ENCODE data around the gene COBL. TPM values are rescaled to one million over a fixed set of nuclear protein-coding genes. Genes with fewer than 3 reads are reported as not detected.

COBL gene
- polyA plus RNA-seq, 1 donor (not counting 4 experiments of a cell fraction or from before 2014, with no cell fraction given) = 4.5 TPM

- dilution Hi-C loops (cut with MboI; ENCODE audit: extremely low pct_ligation_motif_present, low sequenced_read_pairs) = no loop called here
- H2AFZ ChIP-seq (ENCODE audit: control insufficient read depth, low read length) = no peak overlapping the region
These were observed 334.9 kb downstream of the COBL start for GRCh38 chr7:50981743-50982142.

GRCh38 chr7:50980411-50980810, 336.2 kb downstream of the COBL start:
- FAIRE-seq = no peak
- Histone ChIP-seq H3K9ac (ENCODE audit: control insufficient read depth, extremely low read depth, insufficient read depth, low read length) (no peak overlapping the region), H3K9me1 (ENCODE audit: control insufficient read depth, extremely low read depth, insufficient read depth, low read length) (no peaks in the 10 kb centered on the region), H3K27ac (ENCODE audit: control insufficient read depth, insufficient read depth, low read length) (no peak overlapping the region), H4K20me1 (ENCODE audit: control insufficient read depth, extremely low read depth, insufficient read depth, low read length) (no peaks in the 10 kb centered on the region), H3K36me3 (ENCODE audit: control insufficient read depth in 2 of 2, extremely low read depth in 1 of 2, insufficient read depth in 2 of 2, low read length in 2 of 2) (no peaks in the 10 kb centered on the region), H3K4me2 (ENCODE audit: control insufficient read depth, extremely low read depth, insufficient read depth, low read depth, low read length) (no peak overlapping the region), H3K4me3 (ENCODE audit: control insufficient read depth in 2 of 3, extremely low read depth in 1 of 3, insufficient read depth in 2 of 3, low read depth in 1 of 3, low read length in 3 of 3) (no peak overlapping the region), H3K27me3 (ENCODE audit: control insufficient read depth, extremely low read depth, insufficient read depth, low read length) (peaks cover 3% of the 10 kb centered on the region), H2AFZ (ENCODE audit: control insufficient read depth, low read length) (no peak overlapping the region), H3K4me1 (ENCODE audit: control insufficient read depth, extremely low read depth, insufficient read depth, low read length) (no peaks in the 10 kb centered on the region), H3K9me3 (ENCODE audit: control insufficient read depth, low read depth, low read length) (no peaks in the 10 kb centered on the region), H3K79me2 (ENCODE audit: control insufficient read depth, insufficient read depth, low read length) (no peaks in the 10 kb centered on the region)
- TF ChIP-seq CTCF (optimal IDR thresholded peaks at IDR 0.05 in 1 of 3, IDR thresholded peaks at IDR 0.05 in 1 of 3, conservative IDR thresholded peaks at IDR 0.05 in 1 of 3; ENCODE audit: extremely low read depth in 1 of 3, insufficient read depth in 2 of 3, low read length in 3 of 3) (no peak), EZH2 (IDR thresholded peaks at IDR 0.05; ENCODE audit: low read length) (no peak)
- dilution Hi-C loops (cut with MboI; ENCODE audit: extremely low pct_ligation_motif_present, low sequenced_read_pairs) = no loop called here
- no peak for DNase-seq (ENCODE audit: low read depth, low spot score)

More at GRCh38 chr7:50981743-50982142, 334.9 kb downstream of the COBL start:
- Histone ChIP-seq H3K27ac (ENCODE audit: control insufficient read depth, insufficient read depth, low read length) (no peak overlapping the region), H3K9ac (ENCODE audit: control insufficient read depth, extremely low read depth, insufficient read depth, low read length) (no peak overlapping the region), H3K4me1 (ENCODE audit: control insufficient read depth, extremely low read depth, insufficient read depth, low read length) (no peaks in the 10 kb centered on the region), H3K9me3 (ENCODE audit: control insufficient read depth, low read depth, low read length) (no peaks in the 10 kb centered on the region), H4K20me1 (ENCODE audit: control insufficient read depth, extremely low read depth, insufficient read depth, low read length) (no peaks in the 10 kb centered on the region), H3K79me2 (ENCODE audit: control insufficient read depth, insufficient read depth, low read length) (no peaks in the 10 kb centered on the region), H3K4me3 (ENCODE audit: control insufficient read depth in 2 of 3, extremely low read depth in 1 of 3, insufficient read depth in 2 of 3, low read depth in 1 of 3, low read length in 3 of 3) (no peak overlapping the region), H3K4me2 (ENCODE audit: control insufficient read depth, extremely low read depth, insufficient read depth, low read depth, low read length) (no peak overlapping the region), H3K9me1 (ENCODE audit: control insufficient read depth, extremely low read depth, insufficient read depth, low read length) (no peaks in the 10 kb centered on the region), H3K27me3 (ENCODE audit: control insufficient read depth, extremely low read depth, insufficient read depth, low read length) (peaks cover 3% of the 10 kb centered on the region), H3K36me3 (ENCODE audit: control insufficient read depth in 2 of 2, extremely low read depth in 1 of 2, insufficient read depth in 2 of 2, low read length in 2 of 2) (no peaks in the 10 kb centered on the region)
- FAIRE-seq (no peak), DNase-seq (ENCODE audit: low read depth, low spot score) (no peak)
- TF ChIP-seq EZH2 (IDR thresholded peaks at IDR 0.05; ENCODE audit: low read length) = no peak
- no peak for TF ChIP-seq CTCF (optimal IDR thresholded peaks at IDR 0.05 in 1 of 3, IDR thresholded peaks at IDR 0.05 in 1 of 3, conservative IDR thresholded peaks at IDR 0.05 in 1 of 3; ENCODE audit: extremely low read depth in 1 of 3, insufficient read depth in 2 of 3, low read length in 3 of 3)
